SK-N-SH (cell line): Measurements from ENCODE around the gene ANKRD31. TPM values are rescaled to one million over a fixed set of nuclear protein-coding genes. Genes with fewer than 3 reads are reported as not detected.

Experiments
- CTCF ChIA-PET: fragments of 300-600, 350-600 bp; formaldehyde crosslinking; extraction: SDS; loops from one replicate; lab custom pipeline; 2021; lab: Yijun Ruan, JAX
- POLR2A ChIA-PET: fragments of 350-600 bp; sonication (Branson Sonifier 250); formaldehyde crosslinking; extraction: SDS; loops from one replicate; lab custom pipeline; 2020; ENCODE audit warnings: antibody characterized with exemption, inconsistent platforms; lab: Yijun Ruan, JAX
- DNase-seq: peaks from one replicate; pipeline ENCODE4 v3.0.0; 2012
- H2AFZ ChIP-seq: fragments of 200-600 bp; sonication (generic); 2 replicates; pipeline ENCODE4 v1.8.1; 2016; ENCODE audit warnings: antibody characterized with exemption, mild to moderate bottlenecking, low read depth
- H3F3A ChIP-seq: fragments of 200-600 bp; sonication (generic); replicated peaks from 2 replicates; pipeline ENCODE3; 2016; ENCODE audit warnings: antibody characterized with exemption, mild to moderate bottlenecking; ENCODE audit not compliant: insufficient read depth
- H3K27ac ChIP-seq, 2 experiments: fragments of 200-500 bp in 1 of 2; fragments of 200-600 bp in 1 of 2; sonication (Bioruptor generic) in 1 of 2; sonication (generic), shearing (Covaris generic) in 1 of 2; 2 replicates each; pipeline versions ENCODE4 v1.5.1 to v1.6.1; 2014 to 2016; ENCODE audit warnings: low read depth in 2 of 2, inconsistent platforms in 1 of 2, low read length in 1 of 2, mild to moderate bottlenecking in 1 of 2, mixed read lengths in 1 of 2
- H3K27me3 ChIP-seq: fragments of 200-600 bp; sonication (generic), shearing (Covaris generic); 2 replicates; pipeline ENCODE4 v1.6.1; 2016; ENCODE audit warnings: mixed run types; ENCODE audit not compliant: insufficient read depth
- H3K36me3 ChIP-seq, 2 experiments: fragments of 200-500 bp in 1 of 2; fragments of 200-600 bp in 1 of 2; sonication (Bioruptor generic) in 1 of 2; sonication (generic) in 1 of 2; replicated peaks in 1 of 2; 2 replicates each; pipeline versions ENCODE3 to v1.5.1; 2014 to 2016; ENCODE audit warnings: low read length in 1 of 2, mild to moderate bottlenecking in 1 of 2; ENCODE audit not compliant: insufficient read depth in 2 of 2, control insufficient read depth in 1 of 2
- H3K4me1 ChIP-seq, 2 experiments: fragments of 200-500 bp in 1 of 2; fragments of 200-600 bp in 1 of 2; sonication (Bioruptor generic) in 1 of 2; sonication (generic), shearing (Covaris generic) in 1 of 2; 2 replicates each; pipeline versions ENCODE4 v1.5.1 to v1.6.1; 2014 to 2016; ENCODE audit warnings: low read depth in 1 of 2, low read length in 1 of 2, mixed run types in 1 of 2; ENCODE audit not compliant: insufficient read depth in 2 of 2, control insufficient read depth in 1 of 2
- H3K4me2 ChIP-seq: fragments of 200-600 bp; sonication (generic), shearing (Covaris generic); 2 replicates; pipeline ENCODE4 v1.6.1; 2017; ENCODE audit warnings: mixed run types
- H3K4me3 ChIP-seq, 2 experiments: fragments of 200-500 bp in 1 of 2; fragments of 200-600 bp in 1 of 2; sonication (Bioruptor generic) in 1 of 2; sonication (generic), shearing (Covaris generic) in 1 of 2; 2 replicates each; pipeline versions ENCODE4 v1.5.1 to v1.8.1; 2014 to 2016; ENCODE audit warnings: low read depth in 2 of 2, inconsistent platforms in 1 of 2, low read length in 1 of 2, mild to moderate bottlenecking in 1 of 2, mixed read lengths in 1 of 2, moderate library complexity in 1 of 2
- H3K79me2 ChIP-seq: fragments of 200-600 bp; sonication (generic); 2 replicates; pipeline ENCODE4 v1.8.1; 2017; ENCODE audit warnings: mild to moderate bottlenecking; ENCODE audit not compliant: insufficient read depth
- H3K9ac ChIP-seq: fragments of 200-600 bp; sonication (generic); 2 replicates; pipeline ENCODE4 v1.6.1; 2017; ENCODE audit warnings: mixed run types
- H3K9me2 ChIP-seq: fragments of 200-600 bp; sonication (generic); 2 replicates; pipeline ENCODE4 v1.6.1; 2017; ENCODE audit warnings: mixed run types
- H3K9me3 ChIP-seq: fragments of 200-600 bp; sonication (generic); 2 replicates; pipeline ENCODE4 v1.6.1; 2017; ENCODE audit warnings: mixed run types, mild to moderate bottlenecking, moderate library complexity
- H4K20me1 ChIP-seq: fragments of 200-600 bp; sonication (generic); 2 replicates; pipeline ENCODE4 v1.6.1; 2017; ENCODE audit warnings: mild to moderate bottlenecking, mixed run types; ENCODE audit not compliant: insufficient read depth
- CHD2 ChIP-seq: fragments of 150-350 bp; IDR thresholded peaks from 2 replicates; pipeline ENCODE4 v1.6.1; 2018; ENCODE audit warnings: low read length; ENCODE audit not compliant: partially characterized antibody
- CTCF ChIP-seq: fragments of 200-600 bp; sonication (generic); IDR thresholded peaks from 2 replicates; pipeline ENCODE4 v1.6.1; 2017; ENCODE audit warnings: antibody characterized with exemption, mild to moderate bottlenecking, moderate library complexity
- EZH2phosphoT487 ChIP-seq: fragments of 200-600 bp; sonication (generic); IDR thresholded peaks from 2 replicates; pipeline ENCODE4 v1.6.1; 2017; ENCODE audit warnings: low read depth, mixed run types, mild to moderate bottlenecking, antibody characterized with exemption, moderate library complexity, borderline replicate concordance
- FOXM1 ChIP-seq: IDR thresholded peaks from 2 replicates; pipeline ENCODE4 v1.4.0; 2012; ENCODE audit warnings: low read depth, mild to moderate bottlenecking
- IRF3 ChIP-seq: fragments of 150-350 bp; IDR thresholded peaks from 2 replicates; pipeline ENCODE4 v1.6.1; 2016; ENCODE audit warnings: mild to moderate bottlenecking, low read depth, low read length
- MXI1 ChIP-seq: IDR thresholded peaks from 2 replicates; pipeline ENCODE4 v1.6.1; 2012; ENCODE audit warnings: mild to moderate bottlenecking, low read depth, low read length, improper control_type of control experiment
- NRF1 ChIP-seq: IDR thresholded peaks from 2 replicates; pipeline ENCODE4 v1.6.1; 2012; ENCODE audit warnings: low read depth, mild to moderate bottlenecking, low read length
- SMC3 ChIP-seq: IDR thresholded peaks from 2 replicates; pipeline ENCODE4 v1.6.1; 2012; ENCODE audit warnings: low read depth, low read length, improper control_type of control experiment
- WGBS: methylation state at CpG from one replicate; pipeline ENCODE4 v1.1.6; 2017; ENCODE audit warnings: low lambda C conversion rate; 5-methylcytosine and 5-hydroxymethylcytosine counted together
- polyA plus RNA-seq, 3 experiments: library from polyadenylated mRNA; depleted of rRNA; stranded (reverse); fragments of >200 nt; gene quantifications; 2 replicates each; pipeline ENCODE4 v1.2.3, GENCODE V29; 2012
- TF ChIP-seq, protein P1 (sequence below): IDR thresholded peaks from 2 replicates; pipeline ENCODE4 v1.4.0; 2012; ENCODE audit warnings: low read depth
- TF ChIP-seq, protein P2 (sequence below): IDR thresholded peaks from 2 replicates; pipeline ENCODE4 v1.4.0; 2012; ENCODE audit warnings: low read depth, borderline replicate concordance
- TF ChIP-seq, protein P3 (sequence below): IDR thresholded peaks from 2 replicates; pipeline ENCODE4 v1.4.0; 2012; ENCODE audit warnings: low read depth, borderline replicate concordance

Gene ANKRD31
- polyA plus RNA-seq, 1 of the 3 experiments (the other 2 are of a cell fraction): 0.05 TPM

GRCh38 chr5:75059912-75060545 lies 176.6 kb downstream of the ANKRD31 start (continued):
- TF ChIP-seq, protein P1, sequence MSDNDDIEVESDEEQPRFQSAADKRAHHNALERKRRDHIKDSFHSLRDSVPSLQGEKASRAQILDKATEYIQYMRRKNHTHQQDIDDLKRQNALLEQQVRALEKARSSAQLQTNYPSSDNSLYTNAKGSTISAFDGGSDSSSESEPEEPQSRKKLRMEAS: no peak
- TF ChIP-seq EZH2phosphoT487 (no peak), MXI1 (no peak)

- Histone ChIP-seq H3K79me2 (no peaks in the 10 kb centered on the region), H3K4me1 (no peaks in the 10 kb centered on the region; a peak in 2 of 4 replicates), H3K4me3 (no peak overlapping the region), H3K36me3 (no peaks in the 10 kb centered on the region), H3K9me3 (no peaks in the 10 kb centered on the region), H4K20me1 (no peaks in the 10 kb centered on the region), H2AFZ (no peak overlapping the region), H3K4me2 (no peak overlapping the region), H3F3A (no peaks in the 10 kb centered on the region), H3K27me3 (no peaks in the 10 kb centered on the region), H3K27ac (no peak overlapping the region), H3K9me2 (no peaks in the 10 kb centered on the region), H3K9ac (no peak overlapping the region)
- no peak for DNase-seq
- POLR2A ChIA-PET: no interaction called here
- TF ChIP-seq FOXM1 (no peak), IRF3 (no peak)
- TF ChIP-seq, protein P2, sequence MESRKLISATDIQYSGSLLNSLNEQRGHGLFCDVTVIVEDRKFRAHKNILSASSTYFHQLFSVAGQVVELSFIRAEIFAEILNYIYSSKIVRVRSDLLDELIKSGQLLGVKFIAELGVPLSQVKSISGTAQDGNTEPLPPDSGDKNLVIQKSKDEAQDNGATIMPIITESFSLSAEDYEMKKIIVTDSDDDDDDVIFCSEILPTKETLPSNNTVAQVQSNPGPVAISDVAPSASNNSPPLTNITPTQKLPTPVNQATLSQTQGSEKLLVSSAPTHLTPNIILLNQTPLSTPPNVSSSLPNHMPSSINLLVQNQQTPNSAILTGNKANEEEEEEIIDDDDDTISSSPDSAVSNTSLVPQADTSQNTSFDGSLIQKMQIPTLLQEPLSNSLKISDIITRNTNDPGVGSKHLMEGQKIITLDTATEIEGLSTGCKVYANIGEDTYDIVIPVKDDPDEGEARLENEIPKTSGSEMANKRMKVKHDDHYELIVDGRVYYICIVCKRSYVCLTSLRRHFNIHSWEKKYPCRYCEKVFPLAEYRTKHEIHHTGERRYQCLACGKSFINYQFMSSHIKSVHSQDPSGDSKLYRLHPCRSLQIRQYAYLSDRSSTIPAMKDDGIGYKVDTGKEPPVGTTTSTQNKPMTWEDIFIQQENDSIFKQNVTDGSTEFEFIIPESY: no peak
- CTCF ChIA-PET: no interaction called here
- 76% methylated on average over 3 of the region's 3 CpGs for WGBS
Observed at GRCh38 chr5:75058986-75059535, 177.6 kb downstream of the ANKRD31 start.

DNA sequence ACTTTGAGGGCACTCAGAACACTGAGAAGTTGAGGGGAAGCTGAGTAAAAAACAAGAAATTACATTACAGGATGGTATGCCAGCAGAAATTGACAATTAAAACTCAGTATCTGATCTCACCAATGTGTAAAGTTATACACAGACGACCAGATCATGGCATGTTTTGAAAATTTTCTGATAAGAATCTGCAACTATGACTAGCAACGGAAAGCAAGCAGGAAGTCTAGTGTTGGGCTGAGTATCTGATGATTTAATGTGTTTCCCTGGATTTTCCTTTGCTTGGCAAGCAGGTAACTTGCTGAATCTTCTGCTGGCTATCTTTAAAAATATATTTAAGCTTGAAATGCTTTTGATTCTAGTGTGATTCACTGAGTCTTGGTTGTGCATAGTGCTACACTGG lies 179.1 kb downstream of the ANKRD31 start:
- Histone ChIP-seq H3K9me2 (no peaks in the 10 kb centered on the region), H3K4me3 (no peak overlapping the region), H3K79me2 (no peaks in the 10 kb centered on the region), H3K4me1 (peaks cover 0 to under 1% of the 10 kb centered on the region in 2 experiments; a peak in 2 of 4 replicates), H2AFZ (no peak overlapping the region), H3F3A (no peaks in the 10 kb centered on the region), H3K27me3 (no peaks in the 10 kb centered on the region), H3K27ac (no peak overlapping the region), H4K20me1 (no peaks in the 10 kb centered on the region), H3K36me3 (no peaks in the 10 kb centered on the region), H3K4me2 (no peak overlapping the region), H3K9ac (no peak overlapping the region), H3K9me3 (no peaks in the 10 kb centered on the region)
- POLR2A ChIA-PET: no interaction called here
- CTCF ChIA-PET: interaction anchor here (1.0 kb wide), 1 partner anchor 9 kb away, joined by 3 read pairs; no protein-coding TSS in a partner anchor
- no peak for DNase-seq
- TF ChIP-seq NRF1 (no peak), SMC3 (no peak), CTCF (no peak), CHD2 (no peak)
- TF ChIP-seq, protein P1: no peak
- TF ChIP-seq, protein P3, sequence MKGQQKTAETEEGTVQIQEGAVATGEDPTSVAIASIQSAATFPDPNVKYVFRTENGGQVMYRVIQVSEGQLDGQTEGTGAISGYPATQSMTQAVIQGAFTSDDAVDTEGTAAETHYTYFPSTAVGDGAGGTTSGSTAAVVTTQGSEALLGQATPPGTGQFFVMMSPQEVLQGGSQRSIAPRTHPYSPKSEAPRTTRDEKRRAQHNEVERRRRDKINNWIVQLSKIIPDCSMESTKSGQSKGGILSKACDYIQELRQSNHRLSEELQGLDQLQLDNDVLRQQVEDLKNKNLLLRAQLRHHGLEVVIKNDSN: no peak
- TF ChIP-seq, protein P2: no peak
- WGBS: 4% methylated on average over 2 of the region's 2 CpGs
